WTC11 (cell line): ENCODE data around the gene SKP1. TPM values are rescaled to one million over a fixed set of nuclear protein-coding genes. Genes with fewer than 3 reads are reported as not detected.

Experiments
- ATAC-seq: fragments of 200-7000 bp; cut with Tn5 transposase; 2 replicates; pipeline ENCODE4 v1.10.0; 2021; ENCODE audit warnings: mild to moderate bottlenecking, moderate library complexity
- CTCF ChIA-PET: fragments of 300-600 bp; sonication (Branson Sonifier 250); formaldehyde crosslinking; loops from one replicate; lab custom pipeline; 2021; ENCODE audit warnings: antibody characterized with exemption; lab: Charles Lee
- POLR2A ChIA-PET: fragments of 350-600 bp; sonication (Branson Sonifier 250); formaldehyde crosslinking; loops from one replicate; lab custom pipeline; 2021; ENCODE audit warnings: antibody characterized with exemption; lab: Charles Lee
- DNase-seq: peaks from one replicate; pipeline ENCODE4 v3.0.0; 2021; ENCODE audit warnings: low spot score
- H3K27ac Mint-ChIP-seq: 2 replicates; pipeline ENCODE4 v1.8.0; 2021; ENCODE audit warnings: mixed read lengths
- H3K27me3 Mint-ChIP-seq: 2 replicates; pipeline ENCODE4 v1.8.0; 2021; ENCODE audit warnings: low read depth, mild to moderate bottlenecking, moderate library complexity, mixed read lengths
- H3K36me3 Mint-ChIP-seq: 2 replicates; pipeline ENCODE4 v1.8.0; 2021; ENCODE audit warnings: mixed read lengths
- H3K4me1 Mint-ChIP-seq: 2 replicates; pipeline ENCODE4 v1.8.0; 2022; ENCODE audit warnings: mixed read lengths
- H3K4me3 Mint-ChIP-seq: 2 replicates; pipeline ENCODE4 v1.8.0; 2021; ENCODE audit warnings: mild to moderate bottlenecking, moderate library complexity, mixed read lengths
- H3K9me3 Mint-ChIP-seq: 2 replicates; pipeline ENCODE4 v1.8.0; 2021; ENCODE audit warnings: mixed read lengths
- ATF1 ChIP-seq: sonication (generic); formaldehyde crosslinking; IDR thresholded peaks from 2 replicates; pipeline ENCODE4 v1.8.1; 2023; ENCODE audit warnings: mild to moderate bottlenecking, moderate library complexity, missing genetic modification reagents
- ATF3 ChIP-seq: sonication (generic); formaldehyde crosslinking; conservative IDR thresholded peaks from 2 replicates; pipeline ENCODE4 v1.8.1; 2022; ENCODE audit warnings: mild to moderate bottlenecking, missing genetic modification reagents
- ESRRA ChIP-seq: sonication (generic); formaldehyde crosslinking; IDR thresholded peaks from 2 replicates; pipeline ENCODE4 v1.8.1; 2022; ENCODE audit warnings: mild to moderate bottlenecking, missing genetic modification reagents, borderline replicate concordance
- FOXJ3 ChIP-seq: sonication (generic); formaldehyde crosslinking; IDR thresholded peaks from 2 replicates; pipeline ENCODE4 v1.9.0; 2021; ENCODE audit warnings: missing genetic modification reagents, mild to moderate bottlenecking, borderline replicate concordance
- GABPB1 ChIP-seq: sonication (generic); formaldehyde crosslinking; IDR thresholded peaks from 2 replicates; pipeline ENCODE4 v1.8.1; 2023; ENCODE audit warnings: mild to moderate bottlenecking, missing genetic modification reagents
- MLX ChIP-seq: sonication (generic); formaldehyde crosslinking; IDR thresholded peaks from 2 replicates; pipeline ENCODE4 v1.8.1; 2023; ENCODE audit warnings: mild to moderate bottlenecking, missing genetic modification reagents, moderate library complexity
- NR1H2 ChIP-seq: sonication (generic); formaldehyde crosslinking; IDR thresholded peaks from 2 replicates; pipeline ENCODE4 v1.9.0; 2021; ENCODE audit warnings: mild to moderate bottlenecking, moderate library complexity, missing genetic modification reagents
- NR2C2 ChIP-seq: sonication (generic); formaldehyde crosslinking; IDR thresholded peaks from 2 replicates; pipeline ENCODE4 v1.8.0; 2022; ENCODE audit warnings: mild to moderate bottlenecking, missing genetic modification reagents
- PREB ChIP-seq: sonication (generic); formaldehyde crosslinking; IDR thresholded peaks from 2 replicates; pipeline ENCODE4 v1.8.1; 2022; ENCODE audit warnings: mild to moderate bottlenecking, missing genetic modification reagents, moderate library complexity, borderline replicate concordance
- RELA ChIP-seq: sonication (generic); formaldehyde crosslinking; IDR thresholded peaks from 2 replicates; pipeline ENCODE4 v1.8.1; 2022; ENCODE audit warnings: missing genetic modification reagents, mild to moderate bottlenecking, borderline replicate concordance
- TCF7 ChIP-seq: sonication (generic); formaldehyde crosslinking; IDR thresholded peaks from 2 replicates; pipeline ENCODE4 v1.8.0; 2022; ENCODE audit warnings: mild to moderate bottlenecking, low read depth, missing genetic modification reagents, moderate library complexity
- USF2 ChIP-seq: sonication (generic); formaldehyde crosslinking; IDR thresholded peaks from 2 replicates; pipeline ENCODE4 v1.8.1; 2023; ENCODE audit warnings: mild to moderate bottlenecking, missing genetic modification reagents, moderate library complexity
- ZNF138 ChIP-seq: sonication (generic); formaldehyde crosslinking; conservative IDR thresholded peaks from 2 replicates; pipeline ENCODE4 v1.8.1; 2022; ENCODE audit warnings: mild to moderate bottlenecking, moderate library complexity, missing genetic modification reagents
- ZSCAN18 ChIP-seq: fragments of 250-450 bp; sonication (Bioruptor Pico); IDR thresholded peaks from 2 replicates; pipeline ENCODE4 v2.1.2; 2022; ENCODE audit warnings: mild to moderate bottlenecking, moderate library complexity
- total RNA-seq: library from RNA; stranded (reverse); gene quantifications from 3 replicates; pipeline ENCODE4 v1.2.3, GENCODE V29; 2021
- TF ChIP-seq, protein P1 (sequence below): fragments of 250-450 bp; sonication (Bioruptor Pico); IDR thresholded peaks from 2 replicates; pipeline ENCODE4 v1.9.0; 2021; ENCODE audit warnings: mild to moderate bottlenecking
- TF ChIP-seq, protein P2 (sequence below): sonication (generic); formaldehyde crosslinking; IDR thresholded peaks from 2 replicates; pipeline ENCODE4 v1.8.0; 2022; ENCODE audit warnings: mild to moderate bottlenecking, missing genetic modification reagents
- TF ChIP-seq, protein P3 (sequence below): sonication (generic); formaldehyde crosslinking; IDR thresholded peaks from 2 replicates; pipeline ENCODE4 v1.8.0; 2023; ENCODE audit warnings: missing genetic modification reagents
- TF ChIP-seq, protein P4 (sequence below): sonication (generic); formaldehyde crosslinking; IDR thresholded peaks from 2 replicates; pipeline ENCODE4 v1.8.0; 2022; ENCODE audit warnings: mild to moderate bottlenecking, missing genetic modification reagents
- TF ChIP-seq, protein P5 (sequence below): sonication (generic); formaldehyde crosslinking; IDR thresholded peaks from 2 replicates; pipeline ENCODE4 v1.8.0; 2023; ENCODE audit warnings: missing genetic modification reagents, mild to moderate bottlenecking, borderline replicate concordance
- TF ChIP-seq, protein P6 (sequence below): fragments of 250-450 bp; sonication (Bioruptor Pico); IDR thresholded peaks from 2 replicates; pipeline ENCODE4 v1.9.0; 2021; ENCODE audit warnings: moderate library complexity, mild to moderate bottlenecking, inconsistent platforms, borderline replicate concordance

SKP1 gene
- total RNA-seq, 1 experiment from 2014 or later: 285 TPM

GRCh38 chr5:134116286-134116685, 60.5 kb downstream of the SKP1 start (continued):
- TF ChIP-seq, protein P1, sequence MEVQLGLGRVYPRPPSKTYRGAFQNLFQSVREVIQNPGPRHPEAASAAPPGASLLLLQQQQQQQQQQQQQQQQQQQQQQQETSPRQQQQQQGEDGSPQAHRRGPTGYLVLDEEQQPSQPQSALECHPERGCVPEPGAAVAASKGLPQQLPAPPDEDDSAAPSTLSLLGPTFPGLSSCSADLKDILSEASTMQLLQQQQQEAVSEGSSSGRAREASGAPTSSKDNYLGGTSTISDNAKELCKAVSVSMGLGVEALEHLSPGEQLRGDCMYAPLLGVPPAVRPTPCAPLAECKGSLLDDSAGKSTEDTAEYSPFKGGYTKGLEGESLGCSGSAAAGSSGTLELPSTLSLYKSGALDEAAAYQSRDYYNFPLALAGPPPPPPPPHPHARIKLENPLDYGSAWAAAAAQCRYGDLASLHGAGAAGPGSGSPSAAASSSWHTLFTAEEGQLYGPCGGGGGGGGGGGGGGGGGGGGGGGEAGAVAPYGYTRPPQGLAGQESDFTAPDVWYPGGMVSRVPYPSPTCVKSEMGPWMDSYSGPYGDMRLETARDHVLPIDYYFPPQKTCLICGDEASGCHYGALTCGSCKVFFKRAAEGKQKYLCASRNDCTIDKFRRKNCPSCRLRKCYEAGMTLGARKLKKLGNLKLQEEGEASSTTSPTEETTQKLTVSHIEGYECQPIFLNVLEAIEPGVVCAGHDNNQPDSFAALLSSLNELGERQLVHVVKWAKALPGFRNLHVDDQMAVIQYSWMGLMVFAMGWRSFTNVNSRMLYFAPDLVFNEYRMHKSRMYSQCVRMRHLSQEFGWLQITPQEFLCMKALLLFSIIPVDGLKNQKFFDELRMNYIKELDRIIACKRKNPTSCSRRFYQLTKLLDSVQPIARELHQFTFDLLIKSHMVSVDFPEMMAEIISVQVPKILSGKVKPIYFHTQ (CRISPR knock-in tag): no peak
- TF ChIP-seq ZNF138 (CRISPR knock-in tag): no peak
- TF ChIP-seq USF2 (CRISPR knock-in tag): no peak
- TF ChIP-seq PREB (CRISPR knock-in tag): no peak
- TF ChIP-seq, protein P2, sequence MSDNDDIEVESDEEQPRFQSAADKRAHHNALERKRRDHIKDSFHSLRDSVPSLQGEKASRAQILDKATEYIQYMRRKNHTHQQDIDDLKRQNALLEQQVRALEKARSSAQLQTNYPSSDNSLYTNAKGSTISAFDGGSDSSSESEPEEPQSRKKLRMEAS: no peak
- TF ChIP-seq ESRRA (CRISPR knock-in tag): no peak
- TF ChIP-seq ATF1 (CRISPR knock-in tag): no peak
- TF ChIP-seq NR2C2 (CRISPR knock-in tag): no peak

DNA sequence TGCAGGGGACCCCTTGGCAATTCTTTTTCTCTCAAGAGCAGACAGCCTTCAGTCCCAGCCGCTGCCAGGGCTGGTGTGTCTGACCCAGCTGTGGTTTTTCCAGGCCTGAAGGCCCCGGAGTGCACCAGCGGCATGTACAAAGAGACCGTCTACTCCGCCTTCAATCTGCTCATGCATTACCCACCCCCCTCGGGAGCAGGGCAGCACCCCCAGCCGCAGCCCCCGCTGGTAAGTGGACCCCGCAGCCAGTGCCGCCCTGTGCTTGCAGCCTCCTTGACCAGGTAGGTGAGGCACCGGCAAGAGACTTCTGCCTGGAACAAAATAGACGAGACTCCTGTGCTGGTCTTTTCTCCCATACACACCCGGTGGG, 61.0 kb downstream of the SKP1 start:
- ChIA-PET CTCF (interaction anchor here (1.0 to 4.0 kb wide), 6 partner anchors 16 to 89 kb away, joined by 3 to 37 read pairs (median 8); no protein-coding TSS in a partner anchor), POLR2A (interaction anchor here (0.6 kb wide), 1 partner anchor 17 kb away, joined by 5 read pairs; no protein-coding TSS in a partner anchor)
- DNase-seq: no peak
- ATAC-seq: no peak
- Mint-ChIP-seq H3K36me3 (0 out of 2 replicates have a peak, but pooled peaks cover 3% of the 10 kb centered on the region), H3K27me3 (peaks cover 36% of the 10 kb centered on the region), H3K9me3 (no peaks in the 10 kb centered on the region), H3K4me3 (peak overlapping the region; percentile 62), H3K27ac (no peak overlapping the region), H3K4me1 (peaks cover 7% of the 10 kb centered on the region)
- no peak for TF ChIP-seq FOXJ3 (CRISPR knock-in tag)
- no peak for TF ChIP-seq MLX (CRISPR knock-in tag)
- no peak for TF ChIP-seq RELA (CRISPR knock-in tag)
- TF ChIP-seq ATF3 (CRISPR knock-in tag): no peak
- TF ChIP-seq, protein P3, sequence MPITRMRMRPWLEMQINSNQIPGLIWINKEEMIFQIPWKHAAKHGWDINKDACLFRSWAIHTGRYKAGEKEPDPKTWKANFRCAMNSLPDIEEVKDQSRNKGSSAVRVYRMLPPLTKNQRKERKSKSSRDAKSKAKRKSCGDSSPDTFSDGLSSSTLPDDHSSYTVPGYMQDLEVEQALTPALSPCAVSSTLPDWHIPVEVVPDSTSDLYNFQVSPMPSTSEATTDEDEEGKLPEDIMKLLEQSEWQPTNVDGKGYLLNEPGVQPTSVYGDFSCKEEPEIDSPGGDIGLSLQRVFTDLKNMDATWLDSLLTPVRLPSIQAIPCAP (CRISPR knock-in tag): no peak
- no peak for TF ChIP-seq ZSCAN18
- TF ChIP-seq GABPB1 (CRISPR knock-in tag): no peak
- no peak for TF ChIP-seq NR1H2 (CRISPR knock-in tag)
- TF ChIP-seq, protein P4, sequence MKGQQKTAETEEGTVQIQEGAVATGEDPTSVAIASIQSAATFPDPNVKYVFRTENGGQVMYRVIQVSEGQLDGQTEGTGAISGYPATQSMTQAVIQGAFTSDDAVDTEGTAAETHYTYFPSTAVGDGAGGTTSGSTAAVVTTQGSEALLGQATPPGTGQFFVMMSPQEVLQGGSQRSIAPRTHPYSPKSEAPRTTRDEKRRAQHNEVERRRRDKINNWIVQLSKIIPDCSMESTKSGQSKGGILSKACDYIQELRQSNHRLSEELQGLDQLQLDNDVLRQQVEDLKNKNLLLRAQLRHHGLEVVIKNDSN (CRISPR knock-in tag): no peak
- TF ChIP-seq, protein P5, sequence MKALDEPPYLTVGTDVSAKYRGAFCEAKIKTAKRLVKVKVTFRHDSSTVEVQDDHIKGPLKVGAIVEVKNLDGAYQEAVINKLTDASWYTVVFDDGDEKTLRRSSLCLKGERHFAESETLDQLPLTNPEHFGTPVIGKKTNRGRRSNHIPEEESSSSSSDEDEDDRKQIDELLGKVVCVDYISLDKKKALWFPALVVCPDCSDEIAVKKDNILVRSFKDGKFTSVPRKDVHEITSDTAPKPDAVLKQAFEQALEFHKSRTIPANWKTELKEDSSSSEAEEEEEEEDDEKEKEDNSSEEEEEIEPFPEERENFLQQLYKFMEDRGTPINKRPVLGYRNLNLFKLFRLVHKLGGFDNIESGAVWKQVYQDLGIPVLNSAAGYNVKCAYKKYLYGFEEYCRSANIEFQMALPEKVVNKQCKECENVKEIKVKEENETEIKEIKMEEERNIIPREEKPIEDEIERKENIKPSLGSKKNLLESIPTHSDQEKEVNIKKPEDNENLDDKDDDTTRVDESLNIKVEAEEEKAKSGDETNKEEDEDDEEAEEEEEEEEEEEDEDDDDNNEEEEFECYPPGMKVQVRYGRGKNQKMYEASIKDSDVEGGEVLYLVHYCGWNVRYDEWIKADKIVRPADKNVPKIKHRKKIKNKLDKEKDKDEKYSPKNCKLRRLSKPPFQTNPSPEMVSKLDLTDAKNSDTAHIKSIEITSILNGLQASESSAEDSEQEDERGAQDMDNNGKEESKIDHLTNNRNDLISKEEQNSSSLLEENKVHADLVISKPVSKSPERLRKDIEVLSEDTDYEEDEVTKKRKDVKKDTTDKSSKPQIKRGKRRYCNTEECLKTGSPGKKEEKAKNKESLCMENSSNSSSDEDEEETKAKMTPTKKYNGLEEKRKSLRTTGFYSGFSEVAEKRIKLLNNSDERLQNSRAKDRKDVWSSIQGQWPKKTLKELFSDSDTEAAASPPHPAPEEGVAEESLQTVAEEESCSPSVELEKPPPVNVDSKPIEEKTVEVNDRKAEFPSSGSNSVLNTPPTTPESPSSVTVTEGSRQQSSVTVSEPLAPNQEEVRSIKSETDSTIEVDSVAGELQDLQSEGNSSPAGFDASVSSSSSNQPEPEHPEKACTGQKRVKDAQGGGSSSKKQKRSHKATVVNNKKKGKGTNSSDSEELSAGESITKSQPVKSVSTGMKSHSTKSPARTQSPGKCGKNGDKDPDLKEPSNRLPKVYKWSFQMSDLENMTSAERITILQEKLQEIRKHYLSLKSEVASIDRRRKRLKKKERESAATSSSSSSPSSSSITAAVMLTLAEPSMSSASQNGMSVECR: no peak
- TF ChIP-seq, protein P6, sequence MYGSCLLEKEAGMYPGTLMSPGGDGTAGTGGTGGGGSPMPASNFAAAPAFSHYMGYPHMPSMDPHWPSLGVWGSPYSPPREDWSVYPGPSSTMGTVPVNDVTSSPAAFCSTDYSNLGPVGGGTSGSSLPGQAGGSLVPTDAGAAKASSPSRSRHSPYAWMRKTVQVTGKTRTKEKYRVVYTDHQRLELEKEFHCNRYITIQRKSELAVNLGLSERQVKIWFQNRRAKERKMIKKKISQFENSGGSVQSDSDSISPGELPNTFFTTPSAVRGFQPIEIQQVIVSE (CRISPR knock-in tag): no peak
- TF ChIP-seq, protein P2: no peak
- TF ChIP-seq TCF7: no peak
